ENCODE data around the gene ZFR. TPM values are rescaled to one million over a fixed set of nuclear protein-coding genes. Genes with fewer than 3 reads are reported as not detected.

Gene ZFR
- total and polyA plus RNA-seq, 10 donors: 25.1 to 74.5 (median 51.8) TPM

- Histone ChIP-seq H3K9me3 (peaks cover 2 to 47% (median 39%) of the 10 kb centered on the region in 8 donors), H3K4me1 (no peaks in the 10 kb centered on the region), H3K4me3 (no peak overlapping the region), H3K27me3 (replicated peaks in 1 of 7) (no peaks in the 10 kb centered on the region), H3K36me3 (no peaks in the 10 kb centered on the region), H3K27ac (no peak overlapping the region)
- no peak for DNase-seq
- WGBS, 5 donors: 67 to 92% (median 88%) methylated on average over 4 of the region's 4 CpGs
- TF ChIP-seq CTCF (IDR thresholded peaks at IDR 0.05 in 8 of 11, conservative IDR thresholded peaks at IDR 0.05 in 3 of 11): no peak
- TF ChIP-seq POLR2AphosphoS5 (IDR thresholded peaks at IDR 0.05): no peak
- TF ChIP-seq POLR2A (IDR thresholded peaks at IDR 0.05): no peak
- intact Hi-C loops (cut with DNase I; ENCODE audit: low total_unique reads): no loop called here
Observed at GRCh38 chr5:32339878-32340277, 104.7 kb downstream of the ZFR start.

GRCh38 chr5:32339198-32339597 is 105.3 kb downstream of the ZFR start:
- Histone ChIP-seq H3K4me1 (no peaks in the 10 kb centered on the region), H3K36me3 (no peaks in the 10 kb centered on the region), H3K9me3 (peaks cover 2 to 47% (median 39%) of the 10 kb centered on the region in 8 donors), H3K27ac (no peak overlapping the region), H3K4me3 (no peak overlapping the region), H3K27me3 (replicated peaks in 1 of 7) (no peaks in the 10 kb centered on the region)
- DNase-seq: no peak
- intact Hi-C loops (cut with DNase I; ENCODE audit: low total_unique reads): no loop called here
- 75 to 87% (median 78%) methylated on average over 2 of the region's 2 CpGs for WGBS, 5 donors
- no peak for TF ChIP-seq POLR2AphosphoS5 (IDR thresholded peaks at IDR 0.05)
- no peak for TF ChIP-seq CTCF (IDR thresholded peaks at IDR 0.05 in 8 of 11, conservative IDR thresholded peaks at IDR 0.05 in 3 of 11)
- TF ChIP-seq POLR2A (IDR thresholded peaks at IDR 0.05): no peak

- Histone ChIP-seq H3K4me3 (no peak overlapping the region), H3K4me1 (peaks cover 0 to 11% (median 0%) of the 10 kb centered on the region in 6 donors), H3K27ac (no peak overlapping the region), H3K36me3 (no peaks in the 10 kb centered on the region), H3K27me3 (replicated peaks in 1 of 7) (no peaks in the 10 kb centered on the region), H3K9me3 (peaks cover 0 to 11% (median 3%) of the 10 kb centered on the region in 8 donors)
- intact Hi-C loops (cut with DNase I; ENCODE audit: low total_unique reads): no loop called here
- DNase-seq: no peak
- WGBS, 5 donors: 94 to 98% (median 97%) methylated on average over 10 of the region's 10 CpGs
- TF ChIP-seq POLR2A (IDR thresholded peaks at IDR 0.05) (no peak), POLR2AphosphoS5 (IDR thresholded peaks at IDR 0.05) (no peak), CTCF (IDR thresholded peaks at IDR 0.05 in 8 of 11, conservative IDR thresholded peaks at IDR 0.05 in 3 of 11) (no peak)
Observed at GRCh38 chr5:32332966-32333365, 111.6 kb downstream of the ZFR start.

- Histone ChIP-seq H3K9me3 (peaks cover 0 to 5% (median 0%) of the 10 kb centered on the region in 8 donors), H3K27me3 (replicated peaks in 1 of 7) (no peaks in the 10 kb centered on the region), H3K36me3 (no peaks in the 10 kb centered on the region), H3K27ac (no peak overlapping the region), H3K4me1 (peaks cover 0 to 11% (median 0%) of the 10 kb centered on the region in 6 donors), H3K4me3 (no peak overlapping the region)
- no peak for DNase-seq
- 92 to 98% (median 95%) methylated on average over 1 of the region's 1 CpG for WGBS, 5 donors
- intact Hi-C loops (cut with DNase I; ENCODE audit: low total_unique reads): no loop called here
- no peak for TF ChIP-seq POLR2A (IDR thresholded peaks at IDR 0.05)
- TF ChIP-seq POLR2AphosphoS5 (IDR thresholded peaks at IDR 0.05): no peak
- no peak for TF ChIP-seq CTCF (IDR thresholded peaks at IDR 0.05 in 8 of 11, conservative IDR thresholded peaks at IDR 0.05 in 3 of 11)
Observed at GRCh38 chr5:32332361-32332760, 112.2 kb downstream of the ZFR start.

All from spleen (tissue), 11 donors.